Activated CD4-positive, alpha-beta T cell treated with anti-CD3 and anti-CD28 coated beads, Interleukin-2, Interleukin-6, amounts not matched to agents 100 ng/mL and 50 ng/mL, durations not matched to agents 16 hours and 8 hours (primary cell): Measurements from ENCODE around the gene PLXNA3.

Source experiments
- DNase-seq: peaks from one replicate; pipeline ENCODE4 v3.0.0-alpha.2; 2020

The PLXNA3 gene

DNA sequence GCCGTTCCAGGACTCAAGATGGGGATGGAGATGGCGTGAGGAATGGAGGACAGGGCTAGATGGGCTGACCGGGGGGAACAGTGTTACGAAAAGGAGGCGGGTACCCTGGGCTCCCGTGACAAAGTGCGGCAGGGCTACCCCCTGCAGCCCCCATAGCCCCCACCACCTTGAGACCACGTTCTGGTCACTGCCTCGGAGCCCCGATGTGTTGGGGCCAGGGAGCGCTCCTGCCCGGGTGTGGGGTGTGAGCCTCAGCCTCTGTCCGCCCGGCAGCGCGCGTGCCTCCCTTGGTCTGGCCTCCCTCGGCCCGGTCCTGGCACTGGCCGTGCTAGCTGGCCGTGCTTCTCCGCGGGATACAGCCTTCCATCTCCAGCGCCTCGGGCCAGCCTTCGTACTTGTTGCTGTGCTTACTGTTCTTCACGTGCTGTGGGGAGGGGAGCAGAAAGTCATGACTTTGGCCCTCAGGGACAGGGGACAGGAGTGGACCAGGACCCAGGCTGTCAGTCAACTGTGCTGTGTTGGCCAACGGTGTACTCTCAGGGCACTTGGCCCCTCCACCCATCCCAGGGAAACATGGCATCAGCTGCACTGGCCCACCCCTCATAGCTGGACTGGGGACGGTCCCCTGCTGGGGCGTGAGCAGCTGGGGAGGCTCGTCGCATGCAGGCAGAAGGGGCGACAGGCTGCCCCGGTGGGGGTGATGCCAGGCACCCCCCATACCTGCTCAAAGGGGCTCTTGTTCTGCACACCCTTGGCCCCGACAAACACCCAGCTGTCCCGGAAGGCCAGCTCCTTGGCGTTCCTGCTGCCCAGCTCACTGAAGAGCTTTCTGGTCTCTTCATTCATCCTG lies 48.6 kb downstream of the PLXNA3 start:
- DNase-seq, result no peak

DNA sequence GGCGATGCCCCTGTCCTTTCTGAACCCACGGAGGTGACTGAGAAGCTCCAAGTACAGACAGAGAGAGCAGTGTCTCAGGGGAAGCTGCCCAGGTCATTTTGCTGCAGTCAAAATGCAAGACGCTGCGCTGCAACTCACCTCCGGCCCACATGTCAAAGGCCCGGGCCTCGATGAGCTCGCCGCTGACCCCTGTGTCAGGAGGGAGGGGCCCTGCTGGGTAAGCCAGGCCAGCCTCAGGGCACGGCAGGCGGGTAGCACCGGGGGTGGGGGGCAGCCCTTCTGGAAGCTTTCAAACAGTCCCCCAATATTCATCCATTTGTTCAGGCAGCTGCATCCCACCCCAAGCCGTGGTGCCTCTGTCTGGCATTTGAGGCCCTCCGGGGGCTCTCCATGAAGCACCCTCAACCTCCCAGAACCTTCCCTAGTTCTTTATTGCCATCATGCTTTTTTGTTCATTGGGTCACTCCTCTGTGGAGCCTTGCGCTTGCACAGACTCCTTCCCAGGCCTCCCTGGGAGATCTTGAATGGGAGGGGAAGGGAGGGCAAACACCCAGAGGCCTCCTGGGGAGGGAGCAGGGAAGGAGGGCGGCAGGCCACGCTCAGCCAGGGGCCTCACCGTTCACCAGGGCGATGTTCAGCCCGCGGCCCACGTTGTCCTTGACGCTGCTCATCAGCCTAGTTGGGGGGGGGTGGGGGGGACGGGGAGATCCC lies 49.7 kb downstream of the PLXNA3 start:
- no peak for DNase-seq

DNA sequence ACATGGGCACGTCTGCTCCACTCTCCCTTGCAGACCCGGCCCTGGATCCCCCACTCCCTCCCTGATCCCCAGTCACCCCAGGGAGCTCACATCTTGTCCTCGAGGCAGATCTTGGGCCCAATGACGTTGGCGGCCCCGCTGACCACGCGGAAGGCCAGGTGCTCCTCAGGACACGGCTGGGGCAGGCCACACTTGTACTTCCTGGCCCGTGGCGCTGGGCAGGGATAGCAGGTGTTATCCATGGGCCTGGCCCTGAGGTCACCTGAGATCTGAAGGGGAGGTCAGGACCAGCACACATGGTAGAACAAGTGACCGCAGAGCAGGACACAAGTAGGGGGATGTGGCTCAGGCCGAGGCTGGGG lies 50.3 kb downstream of the PLXNA3 start:
- no peak for DNase-seq

DNA sequence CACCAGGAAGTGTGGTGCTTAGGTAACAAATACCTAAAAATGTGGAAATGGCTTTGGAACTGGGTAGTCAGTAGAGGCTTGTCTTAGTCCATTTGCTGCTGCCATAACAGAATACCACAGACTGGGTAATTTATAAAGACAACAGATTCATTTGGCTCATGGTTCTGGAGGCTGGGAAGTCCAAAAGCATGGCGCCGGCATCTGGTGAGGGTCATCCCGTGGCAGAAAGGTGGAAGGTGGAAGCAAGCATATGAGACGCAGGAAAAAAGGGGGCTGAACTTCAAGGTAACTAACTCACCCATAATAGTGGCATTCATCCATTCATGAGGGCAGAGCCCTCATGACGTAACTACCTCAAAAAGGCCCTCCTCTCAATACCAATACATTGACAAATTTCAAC lies 51.4 kb downstream of the PLXNA3 start:
- DNase-seq, result no peak

DNA sequence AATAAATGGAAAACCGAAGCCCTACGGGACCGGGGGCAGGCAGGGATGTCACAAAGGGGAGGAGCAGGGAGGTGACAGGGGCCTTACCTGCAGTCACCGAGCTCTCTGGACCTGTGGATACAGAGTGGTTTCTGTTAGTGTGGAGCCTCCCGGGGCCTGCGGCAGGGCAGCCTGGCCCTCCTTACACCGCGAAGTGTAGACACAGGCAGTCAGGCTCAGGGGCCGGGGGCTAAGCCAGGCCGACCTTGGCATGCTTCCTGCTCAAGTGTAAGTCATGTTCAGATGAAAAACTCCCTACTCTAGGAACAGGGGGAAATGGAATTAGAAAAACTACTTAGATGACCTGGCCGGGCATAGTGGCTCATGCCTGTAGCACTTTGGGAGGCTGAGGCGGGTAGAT lies 53.7 kb downstream of the PLXNA3 start:
- no peak for DNase-seq

DNA sequence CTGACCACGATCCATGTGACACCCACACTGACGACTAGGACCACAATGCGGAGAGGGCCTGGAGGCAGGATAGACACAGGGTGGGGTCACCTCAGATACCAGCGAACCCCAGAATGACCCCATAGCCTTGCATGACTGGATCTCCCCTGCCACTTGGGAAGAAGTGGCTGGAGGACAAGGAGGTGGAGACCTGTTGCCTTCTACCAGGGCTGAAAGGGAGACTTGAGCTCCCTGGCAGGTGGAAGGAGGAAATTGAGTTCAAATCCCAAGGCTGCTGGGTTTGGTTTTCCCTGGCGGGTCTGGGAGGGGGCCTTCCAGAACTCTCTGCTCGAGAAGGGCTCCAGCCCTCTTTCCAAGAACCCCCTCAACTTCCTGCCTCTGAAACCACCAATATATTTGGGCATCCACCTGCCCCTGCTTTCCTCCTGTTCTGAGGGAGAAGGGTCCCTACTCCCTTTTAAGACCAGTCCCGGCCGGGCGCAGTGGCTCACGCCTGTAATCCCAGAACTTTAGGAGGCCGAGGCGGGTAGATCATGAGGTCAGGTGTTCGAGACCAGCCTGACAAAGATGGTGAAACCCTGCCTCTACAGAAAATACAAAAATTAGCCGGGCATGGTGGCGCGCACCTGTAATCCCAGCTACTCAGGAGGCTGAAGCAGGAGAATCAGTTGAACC lies 54.9 kb downstream of the PLXNA3 start:
- DNase-seq, result no peak

DNA sequence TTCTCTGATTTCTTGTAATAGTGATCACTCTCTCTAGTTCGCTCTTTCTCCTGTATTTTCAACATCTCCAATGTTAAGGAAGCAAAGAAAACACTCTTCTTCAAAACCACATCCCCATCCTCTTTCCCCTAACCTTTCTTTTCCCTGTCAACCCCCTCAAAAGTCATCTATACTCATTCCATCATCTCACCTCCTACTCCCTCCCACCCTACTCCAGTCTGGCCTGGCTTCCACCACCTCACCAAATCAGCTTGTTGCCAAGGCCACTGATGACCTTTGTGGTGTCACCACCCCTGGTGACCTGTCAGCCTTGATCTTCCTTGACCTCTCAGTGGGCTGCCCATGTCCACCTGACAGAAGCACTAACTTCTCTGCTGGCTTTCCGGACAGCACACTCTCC lies 55.6 kb downstream of the PLXNA3 start:
- no peak for DNase-seq

DNA sequence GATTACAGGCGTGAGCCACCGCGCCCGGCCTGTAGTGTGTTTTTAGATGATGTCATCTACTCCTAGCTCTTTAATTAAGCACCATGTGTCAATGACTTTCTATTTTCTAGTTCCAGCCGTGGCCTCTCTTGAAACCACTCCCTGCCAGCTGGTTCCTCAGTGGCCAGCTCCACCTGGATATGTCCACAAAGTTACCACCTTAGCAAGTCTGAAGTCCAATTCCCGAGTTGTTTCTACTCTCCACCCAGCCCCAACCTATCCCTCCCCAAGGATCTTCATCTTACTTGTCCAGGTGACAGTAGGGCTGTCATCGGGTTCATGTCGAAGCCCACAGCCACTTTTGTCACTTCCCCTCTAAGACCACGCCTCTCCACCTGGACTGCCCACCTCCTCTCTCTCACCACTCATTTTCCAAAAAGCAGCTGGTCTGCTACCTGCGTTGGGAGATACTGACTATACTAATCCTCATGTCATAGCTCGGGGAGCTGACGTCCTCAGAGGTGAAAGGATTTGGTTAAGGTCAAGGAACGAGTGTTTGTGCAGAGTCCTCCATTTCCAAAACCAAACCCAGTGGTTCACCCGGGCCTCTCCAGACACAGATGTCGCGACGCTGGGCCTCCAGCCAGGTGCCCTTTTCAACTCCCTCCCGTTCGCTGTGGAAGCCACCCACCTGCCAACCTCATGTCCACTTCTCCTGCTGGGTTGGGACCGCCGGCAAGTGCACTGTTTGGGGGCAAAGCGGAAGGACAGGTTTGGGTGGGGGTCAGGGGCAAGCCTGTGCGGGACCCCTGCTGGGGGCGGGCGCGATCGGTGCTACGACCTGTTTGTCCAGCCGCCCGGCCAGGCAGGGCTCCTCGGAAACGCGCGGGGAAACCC lies 57.2 kb downstream of the PLXNA3 start:
- DNase-seq, result no peak

DNA sequence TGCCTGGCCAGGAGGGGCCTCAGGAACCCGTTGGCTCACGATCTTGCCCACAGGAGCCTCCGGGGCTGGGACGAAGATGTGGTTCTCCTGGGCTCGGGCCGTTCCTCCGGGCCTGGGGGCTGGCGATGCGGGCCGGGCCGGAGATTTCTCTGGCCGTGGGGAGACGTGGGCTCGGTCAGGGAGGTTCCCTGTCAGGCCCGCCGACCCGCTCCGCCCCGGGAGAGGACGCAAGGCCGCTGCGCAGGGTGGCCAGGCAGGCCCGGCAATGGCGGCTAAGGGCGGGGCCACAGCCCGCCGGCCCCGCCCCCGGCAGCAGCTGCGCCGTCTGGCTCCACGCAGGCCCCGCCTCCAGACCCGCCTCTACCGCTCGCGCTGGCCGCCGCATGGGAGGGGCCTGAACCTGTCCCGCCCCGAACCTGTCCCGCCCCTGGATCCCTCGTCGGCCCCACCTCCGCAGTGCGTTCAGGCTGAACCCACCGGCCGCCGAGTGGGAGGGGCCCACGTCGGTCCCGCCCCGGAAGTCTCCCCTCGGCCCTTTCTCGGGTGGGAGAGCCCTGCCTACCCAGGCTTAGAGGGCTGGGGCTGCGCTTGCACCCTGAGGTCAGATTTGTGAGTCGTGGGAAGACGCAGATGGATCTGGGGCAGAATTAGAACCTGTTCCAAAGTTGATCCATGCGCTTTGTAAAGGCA lies 58.0 kb downstream of the PLXNA3 start, which contains the start of gene FAM3A:
Gene FAM3A, minus strand, starts transcription at position 267 of the 690 bp plus-strand sequence. CDS start 460 bp downstream, outside the sequence.
- peak; percentile 96 for DNase-seq

DNA sequence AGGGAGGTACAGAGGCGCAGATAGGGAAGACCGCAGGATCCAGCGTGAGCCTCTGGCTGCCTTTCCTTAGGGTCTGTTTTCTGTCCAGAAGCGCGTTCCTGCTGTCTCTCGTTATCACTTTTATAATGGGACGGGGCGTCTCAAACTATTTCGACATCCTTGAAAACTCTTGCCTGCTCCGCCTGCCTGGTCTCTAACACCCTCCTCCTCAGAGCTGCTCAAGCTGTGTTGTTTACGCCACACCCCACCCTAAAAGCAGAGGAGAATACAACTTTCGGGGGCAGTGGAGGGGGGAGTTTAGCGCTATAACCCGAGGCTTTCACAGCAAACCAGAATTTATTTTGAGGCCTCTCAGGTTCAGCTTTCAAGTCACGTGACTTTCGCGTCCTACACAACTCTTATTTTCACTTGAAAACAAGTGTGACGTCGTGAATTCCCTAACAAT lies 58.6 kb downstream of the PLXNA3 start:
- DNase-seq, result no peak

DNA sequence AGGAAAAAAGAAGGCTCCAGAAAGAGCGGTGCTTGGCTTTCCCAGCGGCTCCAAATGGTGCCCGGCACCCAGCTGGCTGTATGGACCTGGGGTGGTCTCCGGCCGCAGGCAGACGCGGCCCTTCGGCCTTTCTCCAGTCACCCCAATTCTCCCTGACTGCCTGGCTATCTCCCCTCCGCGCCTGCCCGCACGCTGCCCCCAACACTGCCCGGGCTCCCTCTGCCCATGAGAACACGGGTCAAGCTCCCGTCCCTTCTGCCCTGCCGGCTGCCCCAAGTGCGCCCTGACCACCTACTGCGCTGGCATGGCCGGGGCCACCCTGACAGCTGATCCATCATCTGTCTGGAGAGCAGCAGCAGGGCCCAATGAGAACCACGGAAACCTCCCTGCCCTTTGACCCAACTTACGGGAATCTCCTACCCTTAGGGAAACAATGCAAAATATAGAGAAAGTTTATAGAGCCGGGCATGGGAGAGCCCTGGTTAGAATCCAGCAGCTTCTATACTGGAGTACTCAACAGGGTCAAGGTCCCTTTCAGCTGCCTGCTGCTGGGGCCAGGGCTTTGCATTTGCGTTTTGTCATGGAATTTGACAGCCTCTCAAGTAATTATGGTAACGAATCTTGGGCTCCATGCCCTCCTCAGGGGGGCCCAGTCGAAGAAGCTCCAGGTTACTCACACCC lies 59.2 kb downstream of the PLXNA3 start:
- DNase-seq, result no peak

DNA sequence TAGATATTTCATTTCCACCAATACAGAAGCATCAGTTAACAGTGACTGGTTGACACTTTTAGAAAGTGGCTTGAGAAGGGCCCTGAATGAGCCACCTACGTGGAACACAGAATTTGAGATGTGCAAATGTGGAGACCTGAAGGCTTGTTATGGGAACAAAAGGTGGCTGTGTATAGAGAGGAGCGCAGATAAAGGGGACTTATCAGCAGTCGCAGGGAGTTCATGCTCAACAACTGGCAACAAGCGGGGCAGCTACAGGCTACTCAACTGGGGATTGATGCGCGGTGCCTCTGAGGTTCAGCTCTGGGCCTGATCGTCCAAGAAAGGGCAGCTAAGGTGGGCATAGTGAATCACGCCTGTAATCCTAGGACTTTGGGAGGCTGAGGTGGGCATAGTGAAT lies 61.3 kb downstream of the PLXNA3 start:
- no peak for DNase-seq

DNA sequence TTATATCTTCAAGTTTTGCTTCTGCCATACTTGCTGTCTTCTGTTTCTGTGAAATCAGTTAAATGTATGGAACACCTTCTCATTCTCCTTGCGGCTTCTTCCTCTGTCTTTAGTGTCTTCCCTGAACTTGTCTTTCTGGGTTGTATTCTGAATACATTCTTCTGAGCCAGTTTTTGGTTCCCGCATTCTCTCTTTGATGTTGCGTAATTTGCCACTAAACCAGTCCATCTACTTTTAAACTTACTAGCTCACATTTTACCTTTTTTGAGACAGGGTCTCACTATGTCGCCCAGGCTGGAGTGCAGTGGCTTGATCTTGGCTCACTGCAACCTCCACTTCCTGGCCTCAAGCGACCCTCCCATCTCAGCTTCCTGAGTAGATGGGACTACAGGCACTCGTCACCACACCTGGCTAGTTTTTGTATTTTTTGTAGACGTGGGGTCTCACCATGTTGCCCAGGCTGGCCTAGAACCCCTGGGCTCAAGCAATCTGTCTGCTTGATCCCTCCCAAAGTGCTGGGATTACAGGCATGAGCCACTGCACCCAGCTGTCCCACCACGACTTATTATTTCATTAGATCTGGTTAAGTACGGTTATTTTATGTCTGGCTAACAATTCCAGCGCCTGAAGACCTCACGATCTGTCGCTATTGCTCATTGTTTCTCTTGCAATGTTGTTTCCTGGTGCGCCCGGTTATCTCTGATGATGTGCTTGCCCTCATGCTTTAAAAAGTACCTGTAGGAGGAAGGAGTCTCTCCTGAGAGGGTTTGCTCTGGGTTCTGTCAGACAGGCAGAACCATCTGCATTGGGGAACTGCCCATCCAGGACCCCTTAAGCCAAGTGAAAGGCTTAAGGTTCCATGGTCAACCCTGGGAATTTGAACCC lies 67.8 kb downstream of the PLXNA3 start:
- DNase-seq, result no peak

DNA sequence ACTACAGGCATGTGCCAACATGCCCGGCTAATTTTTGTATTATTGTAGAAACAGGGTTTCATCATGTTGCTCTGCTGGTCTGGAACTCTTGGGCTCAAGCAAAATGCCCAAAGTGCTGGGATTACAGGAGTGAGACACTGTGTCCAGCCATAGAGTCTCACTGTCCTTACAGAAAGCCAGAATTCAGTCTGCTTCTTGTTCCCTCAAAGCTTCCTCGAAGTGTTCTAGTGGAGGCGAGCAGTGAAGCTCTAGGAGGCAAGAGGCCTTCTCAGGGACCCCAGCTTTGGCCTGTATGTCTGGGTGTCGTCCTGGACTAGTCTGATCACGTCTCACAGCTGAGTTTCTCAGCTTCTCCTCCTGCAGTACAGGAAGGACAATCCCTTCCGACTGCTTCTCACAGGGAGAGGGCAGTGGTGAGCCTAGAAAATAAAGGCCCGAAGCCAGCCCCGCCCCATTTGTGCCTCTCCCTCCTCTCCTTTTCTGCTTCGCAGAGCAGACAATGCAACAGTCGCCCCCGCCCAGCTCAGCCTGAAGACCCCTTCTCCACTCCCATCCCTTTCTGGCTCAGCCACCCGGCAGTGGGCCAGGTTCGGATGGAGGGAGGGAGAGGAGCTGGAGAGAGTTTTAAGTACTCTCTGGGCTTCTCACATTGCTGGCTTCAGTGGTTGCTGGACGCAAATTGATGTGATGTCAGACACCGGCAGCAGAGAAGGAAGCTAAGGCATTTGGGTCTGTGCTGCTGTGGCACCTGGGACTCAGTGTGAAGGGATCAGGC lies 69.0 kb downstream of the PLXNA3 start:
- peak; percentile 69 for DNase-seq
